Activated CD4-positive, alpha-beta T cell treated with anti-CD3 and anti-CD28 coated beads, Interleukin-2, amount 50 U/mL, for 4 hours (primary cell): ENCODE measurements around the gene ADGB.

ENCODE experiments used
- DNase-seq, 2 experiments: peaks; one replicate each; pipeline ENCODE4 v3.0.0-alpha.2; 2020

The ADGB gene

DNA sequence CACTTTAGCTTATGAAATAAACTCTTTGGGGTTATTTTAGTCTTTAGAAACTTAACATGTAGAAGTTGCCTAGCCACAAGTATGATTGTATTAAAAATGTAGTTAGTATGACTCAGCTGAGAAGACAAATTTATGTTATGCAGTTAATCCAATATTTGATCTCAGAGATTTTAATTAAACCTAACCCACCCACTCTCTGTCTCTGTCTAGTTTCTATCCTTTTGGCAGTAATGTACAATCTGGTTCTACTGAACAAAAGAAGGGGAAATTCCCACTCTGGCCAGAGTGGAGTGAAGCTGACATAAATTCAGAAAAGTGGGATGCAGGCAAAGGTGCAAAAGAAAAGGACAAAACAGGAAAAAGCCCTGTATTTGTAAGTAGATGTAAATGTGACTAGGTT is 36.4 kb downstream of the ADGB start:
- DNase-seq = no peak

DNA sequence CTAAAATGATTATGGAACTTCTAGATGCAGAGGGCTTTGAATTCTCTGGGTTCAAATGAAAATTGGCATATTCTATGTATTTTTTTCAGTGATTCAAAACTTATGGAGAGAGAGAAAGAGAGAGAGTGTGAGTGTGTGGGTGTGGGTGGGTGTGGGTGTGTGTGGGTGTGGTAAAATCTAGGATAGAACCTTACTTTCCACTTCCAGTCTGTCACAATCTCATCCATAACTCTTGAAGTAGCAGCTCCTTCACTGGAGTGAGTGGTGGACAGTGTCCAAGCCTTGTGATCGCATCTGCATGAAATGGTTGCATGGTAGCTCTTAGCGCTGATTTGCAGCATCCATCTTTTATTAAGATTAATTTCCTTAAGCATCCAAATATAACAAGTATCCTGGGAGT is 37.7 kb downstream of the ADGB start:
- DNase-seq = no peak

DNA sequence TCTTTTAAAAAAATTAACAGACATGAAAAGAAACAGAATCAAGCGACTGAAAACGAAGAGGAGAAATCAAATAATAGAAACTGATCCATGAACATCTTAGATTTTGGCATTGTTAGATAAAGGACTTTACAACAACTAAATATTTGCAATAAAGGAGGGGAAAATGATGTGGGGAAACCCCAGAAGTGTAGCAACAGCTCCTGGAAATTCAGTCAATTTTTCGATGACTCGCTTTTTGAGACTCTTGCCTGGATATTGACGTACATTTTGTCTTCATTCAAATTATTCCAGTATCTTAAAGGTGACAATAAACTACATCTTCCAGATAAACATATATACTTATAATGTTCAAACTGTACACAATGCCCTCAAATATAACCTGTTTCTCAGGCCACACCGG is 44.1 kb downstream of the ADGB start:
- DNase-seq = no peak

DNA sequence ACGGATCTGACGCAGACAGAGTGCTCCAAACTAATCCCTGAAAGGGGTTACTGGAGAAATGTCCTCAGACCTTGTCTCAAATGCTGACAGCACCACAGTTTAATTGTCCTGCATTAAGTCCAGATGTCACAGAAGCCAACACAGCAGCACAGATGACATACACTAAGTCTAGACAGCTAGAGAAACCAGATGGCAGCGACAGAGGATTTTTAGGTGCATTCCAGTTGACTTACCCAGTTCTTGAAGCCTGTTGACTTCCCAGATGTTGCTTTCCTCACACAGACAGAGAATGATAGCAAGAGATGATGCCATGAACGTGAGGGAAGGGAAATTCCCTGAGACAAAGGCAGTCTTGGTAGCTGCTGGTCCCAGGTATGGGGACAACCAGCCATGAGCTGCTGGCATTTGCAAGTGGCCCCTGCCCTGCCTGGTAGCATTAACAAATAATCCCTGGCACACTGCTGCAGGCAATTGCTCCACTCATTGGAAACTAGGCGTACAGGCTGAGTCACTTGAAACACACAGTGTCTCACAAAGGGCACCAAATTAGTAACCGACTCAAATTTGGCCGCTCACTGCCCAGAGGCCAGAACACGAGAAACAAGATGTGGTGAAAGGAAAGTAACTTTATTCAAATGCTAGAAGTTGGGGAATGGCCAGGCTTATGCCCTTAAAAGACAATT is 52.2 kb downstream of the ADGB start:
- no peak for DNase-seq

DNA sequence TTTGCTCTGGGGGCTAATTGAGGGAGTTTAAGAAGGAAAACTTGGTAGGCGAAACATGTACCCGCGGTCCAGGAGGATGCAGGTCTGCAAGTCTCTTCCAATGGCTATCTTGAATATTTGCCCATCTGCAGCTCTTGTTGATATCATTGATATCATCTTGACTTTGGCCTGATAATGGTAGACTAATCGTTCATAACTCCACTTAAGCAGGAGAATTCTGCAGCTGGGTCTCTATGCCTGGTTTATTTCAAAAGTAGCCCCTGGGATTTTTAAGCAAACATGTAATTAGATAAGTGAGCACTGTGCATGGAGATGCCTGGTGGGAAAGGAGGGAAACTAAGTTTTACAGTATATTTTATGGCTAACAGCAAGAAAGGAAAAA is 52.7 kb downstream of the ADGB start:
- DNase-seq = no peak

DNA sequence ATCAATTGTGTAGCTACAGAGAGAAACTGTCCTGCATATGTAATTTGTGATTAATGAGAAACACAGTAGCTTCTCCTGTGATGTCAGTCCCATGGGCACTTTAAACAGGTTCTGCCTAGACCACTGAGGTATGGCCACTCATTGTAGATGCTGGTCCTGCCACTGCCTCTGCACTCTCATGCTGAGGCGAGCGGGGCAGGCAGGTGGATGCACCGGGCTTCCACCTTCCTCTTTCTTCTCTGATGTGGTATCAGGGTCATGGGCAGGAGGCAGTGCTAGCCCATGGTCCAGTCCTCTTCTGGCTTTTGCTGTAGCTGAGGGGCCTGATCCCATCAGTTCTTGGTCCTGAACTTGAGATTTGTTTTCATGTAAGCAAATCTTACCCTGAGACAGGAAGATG is 58.7 kb downstream of the ADGB start:
- DNase-seq = no peak

DNA sequence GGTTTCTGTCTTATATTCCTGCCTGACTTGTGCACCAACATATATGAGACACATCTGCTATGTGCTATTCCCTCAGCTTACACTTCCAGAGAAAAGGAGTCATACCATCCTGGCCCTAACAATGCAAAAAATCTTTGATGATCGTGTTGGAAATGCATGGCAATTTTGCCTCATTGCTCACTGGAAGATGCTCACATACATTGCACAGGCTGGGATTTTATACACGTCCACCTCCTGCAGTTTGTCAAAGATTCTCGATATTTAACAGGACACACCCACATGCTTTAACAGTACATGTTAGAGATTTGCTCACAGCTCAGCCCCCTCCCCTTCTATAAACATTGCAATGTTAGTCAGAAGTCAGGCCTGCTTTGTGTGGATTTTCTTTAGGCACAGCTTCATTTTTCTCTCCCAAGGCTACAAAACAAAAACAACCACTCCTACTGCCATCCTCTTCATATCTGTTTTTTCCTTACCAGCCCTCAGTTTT is 66.1 kb downstream of the ADGB start:
- no peak for DNase-seq

DNA sequence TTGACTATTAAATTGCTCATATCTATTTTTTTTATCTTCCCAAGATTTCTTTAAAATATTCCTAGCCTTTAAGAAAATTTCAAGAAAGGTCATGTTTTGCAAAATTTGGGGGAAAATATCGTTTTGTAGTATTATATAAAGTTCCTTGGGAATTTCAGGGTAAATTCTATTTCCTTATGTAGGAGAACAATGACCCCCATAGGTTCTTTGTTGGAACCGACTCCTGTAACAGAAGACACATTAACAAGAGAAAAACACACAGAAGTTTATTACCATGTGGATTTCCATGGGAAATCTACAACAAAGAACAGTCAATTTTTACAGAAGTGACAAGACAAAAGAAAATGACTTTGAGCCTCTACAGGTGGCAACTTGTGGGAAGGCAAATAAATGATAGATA is 68.1 kb downstream of the ADGB start:
- no peak for DNase-seq

DNA sequence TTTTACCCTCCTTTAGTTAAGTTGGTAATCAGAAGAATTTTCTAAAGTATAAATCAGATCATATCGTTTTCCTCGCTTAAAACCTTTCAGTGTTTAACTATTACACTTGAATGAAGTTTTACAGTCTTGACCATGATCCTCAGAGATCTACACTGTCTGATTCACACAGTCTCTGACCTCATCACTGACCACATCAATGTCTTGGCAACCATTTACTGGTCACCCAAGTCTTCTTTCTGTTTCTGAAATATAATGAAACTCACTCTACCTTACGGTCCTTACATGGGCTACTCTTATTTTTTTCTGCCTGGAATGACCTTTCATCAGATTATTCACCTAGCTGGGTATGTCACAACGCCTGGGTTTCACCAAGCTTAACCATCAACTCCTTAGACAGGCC is 71.4 kb downstream of the ADGB start:
- no peak for DNase-seq

DNA sequence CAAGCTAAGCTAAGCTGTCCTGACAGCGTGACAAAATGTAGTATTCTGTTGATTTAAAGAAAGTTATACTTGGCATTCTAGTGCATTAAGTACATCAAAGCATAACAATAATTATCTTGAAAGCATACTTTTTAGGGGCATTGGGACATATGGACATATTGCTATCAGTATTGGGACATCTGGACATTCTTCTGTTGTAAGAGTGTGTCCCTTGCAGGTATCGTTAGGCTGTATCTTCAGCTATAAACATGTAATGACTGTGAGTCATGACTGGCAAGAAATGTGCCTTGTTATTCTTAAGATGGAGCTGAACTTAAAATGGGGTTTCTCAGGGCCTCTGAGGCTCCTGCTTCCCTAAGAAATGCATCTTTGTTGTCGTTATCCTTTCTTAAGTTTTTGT is 74.3 kb downstream of the ADGB start:
- no peak for DNase-seq

DNA sequence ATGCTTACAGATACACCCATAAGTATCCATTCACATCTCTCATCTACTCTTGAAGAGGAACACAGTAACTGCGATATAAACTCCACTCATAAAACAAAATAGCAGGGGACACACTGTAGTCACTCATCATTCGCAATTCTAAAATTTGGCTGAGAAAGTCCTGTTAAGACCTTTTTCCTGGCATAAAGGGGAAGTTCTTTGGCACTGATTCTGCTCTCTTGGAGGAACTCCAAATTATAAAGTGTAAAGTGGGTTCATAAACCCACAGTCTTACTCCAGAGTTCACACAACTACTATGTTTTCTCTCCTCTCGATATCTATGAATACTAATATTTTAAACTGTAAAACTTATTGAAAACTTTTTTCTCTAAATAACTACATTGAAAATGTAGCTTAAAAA is 80.6 kb downstream of the ADGB start:
- DNase-seq = no peak

DNA sequence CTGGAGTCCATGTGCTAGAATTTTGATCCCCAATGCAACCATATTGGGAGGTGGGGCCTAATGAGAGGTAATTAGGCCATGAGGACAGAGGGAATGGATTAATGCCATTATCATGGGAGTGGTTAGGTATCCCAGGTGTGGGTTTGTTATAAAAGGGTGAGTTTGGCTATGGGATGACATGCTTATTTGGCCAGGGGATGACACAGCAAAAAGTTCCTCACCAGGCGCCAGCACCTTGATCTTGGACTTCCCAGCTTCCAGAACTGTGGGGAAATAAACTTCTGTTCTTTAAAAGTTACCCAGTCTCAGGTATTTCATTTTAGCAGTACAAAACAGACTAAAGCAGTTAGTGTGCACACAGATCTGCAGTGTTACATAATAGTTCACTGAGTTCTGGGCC is 84.1 kb downstream of the ADGB start:
- DNase-seq = no peak

DNA sequence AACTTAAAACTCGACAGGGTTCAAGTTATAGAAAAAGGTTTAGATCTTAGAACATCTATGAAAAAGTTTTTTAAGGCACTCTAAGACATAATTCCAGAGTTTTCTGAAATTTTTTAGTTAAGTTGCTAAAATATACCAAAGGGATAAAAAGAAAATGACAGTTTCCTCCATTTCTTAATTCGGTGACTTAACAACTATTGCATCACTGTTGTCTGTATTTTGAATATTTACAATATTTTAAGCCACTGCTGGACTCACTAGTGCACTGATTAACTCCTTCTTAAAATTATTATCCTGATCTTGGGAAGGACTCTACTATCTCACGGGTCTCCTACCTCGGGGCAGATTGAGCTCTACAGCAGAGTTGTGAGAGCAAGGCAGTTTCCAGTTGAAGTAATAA is 91.0 kb downstream of the ADGB start:
- no peak for DNase-seq

DNA sequence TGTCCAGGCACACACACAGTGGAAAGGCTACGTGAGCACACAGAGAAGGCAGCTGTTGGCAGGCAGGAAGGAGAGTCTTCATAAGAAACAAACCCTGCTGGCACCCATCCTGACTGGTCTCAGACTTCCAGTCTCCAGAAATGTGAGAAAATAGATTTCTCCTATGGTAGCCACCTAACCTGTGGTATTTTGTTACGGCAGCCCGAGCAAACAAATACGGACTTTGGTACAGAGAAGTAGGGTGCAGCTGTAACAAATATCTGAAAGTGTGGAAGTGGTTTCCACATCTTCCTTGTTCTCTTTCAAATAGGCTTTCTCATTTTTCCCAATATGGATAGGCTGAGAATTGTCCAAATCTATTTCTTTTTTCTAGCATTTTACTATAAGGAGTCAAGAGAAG is 94.6 kb downstream of the ADGB start:
- no peak for DNase-seq

DNA sequence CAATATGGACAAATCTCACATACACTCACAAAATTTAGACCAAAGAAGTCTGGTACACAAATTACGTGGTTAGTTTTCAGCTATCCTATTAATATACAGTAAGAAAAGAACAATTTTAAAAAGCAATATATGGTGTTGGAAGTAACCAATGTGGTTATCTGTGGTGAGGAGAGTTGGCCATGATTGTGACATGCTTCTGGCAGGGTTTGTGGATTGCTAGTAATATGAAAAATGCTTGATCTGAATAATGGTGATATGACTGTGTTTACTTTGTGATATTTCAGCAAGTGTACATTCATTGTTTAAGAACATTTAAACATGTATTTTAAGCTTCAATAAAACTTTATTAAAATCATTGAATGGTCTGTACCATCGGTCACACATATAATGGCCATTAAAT is 99.1 kb downstream of the ADGB start:
- DNase-seq = no peak

DNA sequence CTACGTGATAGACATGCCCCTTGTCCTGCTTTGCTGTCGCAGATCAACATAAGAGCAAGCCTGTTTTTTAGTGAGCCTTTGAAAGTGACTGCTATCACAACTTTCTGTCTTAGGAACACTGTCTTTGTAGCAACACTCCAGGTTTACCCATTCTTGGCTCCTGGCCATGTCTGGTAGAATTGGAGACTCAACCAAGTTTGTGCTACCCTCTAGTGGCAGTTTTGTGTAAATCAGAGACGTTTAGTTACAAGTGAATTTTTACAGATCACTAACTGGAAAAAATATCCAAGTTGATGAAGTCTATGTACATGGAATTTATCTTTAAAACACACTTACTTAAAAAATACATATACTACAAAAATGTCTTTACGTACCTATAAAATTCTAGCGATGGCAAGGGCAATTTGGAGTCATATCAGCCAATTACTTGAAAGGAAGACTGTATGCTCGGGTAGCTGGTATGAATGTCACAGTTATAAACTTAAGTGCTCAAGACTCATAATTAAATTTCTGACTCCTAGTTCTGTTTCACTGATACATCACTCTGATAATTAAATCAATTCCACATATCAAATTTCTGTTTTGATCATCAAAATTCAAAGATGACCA is 101.4 kb downstream of the ADGB start:
- peak; percentile 4 to 7 for DNase-seq

DNA sequence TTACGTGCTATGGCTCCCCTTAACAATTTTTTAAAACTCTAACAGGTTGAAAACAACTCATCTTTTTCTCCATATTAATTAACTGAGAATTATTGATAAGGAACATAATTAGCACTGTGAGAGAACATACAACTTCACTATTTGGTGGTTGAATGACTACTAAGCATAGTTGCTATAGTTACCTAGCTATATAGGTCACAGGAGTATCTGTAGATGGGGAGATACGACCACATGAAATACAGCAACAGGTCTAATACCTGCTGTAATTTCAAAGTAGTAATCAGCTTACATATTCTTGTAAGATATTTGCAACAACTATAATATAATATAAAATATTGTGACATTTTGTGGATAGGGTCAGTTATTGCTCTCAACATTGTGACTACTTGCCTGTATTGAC is 102.9 kb downstream of the ADGB start:
- no peak for DNase-seq

DNA sequence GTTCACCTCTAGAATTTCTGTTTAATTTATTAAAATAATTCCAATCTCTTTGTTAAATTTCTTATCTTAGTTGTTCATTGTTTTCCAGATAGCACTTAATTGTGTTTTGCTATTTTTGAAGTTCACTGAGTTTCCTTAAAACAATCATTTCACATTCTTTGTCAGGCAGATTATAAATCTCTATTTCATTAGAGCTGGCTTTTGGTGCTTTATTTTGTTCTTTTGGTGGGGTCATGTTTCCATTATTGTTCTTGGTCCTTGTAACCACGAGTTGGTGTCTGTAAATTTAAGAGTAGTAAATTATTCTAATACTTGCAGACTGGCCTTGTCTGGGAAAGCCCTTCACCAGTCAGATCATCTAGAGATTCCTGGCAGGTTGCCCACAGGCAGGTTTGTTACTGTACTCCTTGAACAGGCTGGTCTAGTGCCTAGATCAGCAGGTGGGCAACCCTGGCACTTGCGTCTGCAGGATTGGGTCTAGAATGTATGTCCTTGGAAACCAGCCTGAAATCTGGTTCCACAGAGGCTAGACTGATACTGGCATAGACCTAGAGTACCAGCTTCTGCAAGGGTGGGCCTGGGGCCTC is 110.4 kb downstream of the ADGB start:
- no peak for DNase-seq

DNA sequence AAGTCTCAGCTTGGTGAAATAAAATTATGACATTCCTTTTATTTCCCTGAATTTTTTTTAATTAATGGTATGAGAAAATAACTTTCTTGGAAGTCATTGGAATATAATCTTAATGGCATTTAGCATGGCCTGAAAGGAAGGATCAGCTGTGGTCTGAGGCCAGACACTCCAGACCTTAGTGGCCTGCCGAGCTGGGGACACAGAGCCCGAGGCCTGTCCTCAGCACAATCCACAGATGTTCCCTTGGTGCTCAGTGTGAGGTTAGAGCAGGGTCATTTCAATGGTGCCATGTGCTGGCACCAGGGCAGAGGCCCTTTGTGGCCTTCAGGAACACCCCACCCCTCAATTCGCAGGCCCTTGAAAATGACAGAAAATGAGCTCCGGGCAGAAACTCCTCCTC is 120.6 kb downstream of the ADGB start:
- no peak for DNase-seq

DNA sequence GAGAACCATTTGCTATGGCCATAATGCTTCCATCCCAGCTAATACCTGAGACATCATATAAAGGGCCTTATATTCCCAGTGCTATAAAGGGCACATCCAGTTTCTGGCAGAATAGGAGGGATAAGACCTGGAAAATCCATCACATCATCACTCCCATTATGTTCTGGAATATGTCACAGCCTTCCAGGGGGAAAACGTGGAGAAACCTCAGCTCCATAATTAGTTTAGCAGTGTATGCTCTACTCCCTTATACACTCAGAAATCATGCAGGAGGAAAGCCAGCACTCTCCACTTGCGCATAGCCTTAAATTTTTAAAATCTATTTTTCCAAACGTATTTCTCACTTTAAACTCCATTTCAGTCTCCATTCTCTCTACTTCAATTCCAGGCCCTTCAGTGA is 140.9 kb downstream of the ADGB start:
- no peak for DNase-seq

DNA sequence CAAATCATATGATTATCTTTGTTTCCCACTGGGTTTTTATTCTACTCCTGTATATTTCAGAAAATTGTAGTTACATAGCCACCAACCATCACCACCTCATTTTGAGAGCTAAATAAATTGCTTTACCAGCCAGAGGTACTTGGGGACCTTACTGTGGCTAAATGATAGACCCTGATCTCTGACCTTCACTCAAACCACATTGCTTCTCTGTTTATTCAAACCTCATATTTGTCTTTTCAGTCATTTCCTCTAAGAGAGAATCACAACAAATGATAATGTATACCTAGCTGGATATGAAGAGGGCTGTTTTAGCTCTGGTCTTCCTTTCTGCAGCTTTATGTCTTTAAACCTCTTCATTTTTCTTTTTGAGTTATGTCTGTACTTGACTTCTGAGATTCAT is 142.8 kb downstream of the ADGB start:
- DNase-seq = no peak

DNA sequence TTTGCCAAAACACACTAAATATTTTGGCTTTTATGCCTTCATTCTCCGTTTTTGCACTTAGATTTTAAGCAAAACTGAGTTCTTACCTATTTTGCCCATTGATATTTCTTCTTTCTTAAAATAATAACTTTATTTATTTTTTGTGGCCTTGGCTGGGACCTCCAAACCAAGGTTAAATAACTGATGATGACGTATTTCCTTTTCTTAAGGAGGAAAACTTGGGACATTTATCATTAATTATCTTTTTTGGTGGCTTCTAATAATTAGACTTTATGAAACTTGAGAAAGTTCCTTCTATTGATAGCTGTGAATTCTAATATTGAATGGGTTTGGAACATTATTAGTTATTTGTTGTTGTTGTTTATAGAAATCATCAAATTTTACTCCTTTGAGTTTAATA is 154.5 kb downstream of the ADGB start:
- DNase-seq = no peak

DNA sequence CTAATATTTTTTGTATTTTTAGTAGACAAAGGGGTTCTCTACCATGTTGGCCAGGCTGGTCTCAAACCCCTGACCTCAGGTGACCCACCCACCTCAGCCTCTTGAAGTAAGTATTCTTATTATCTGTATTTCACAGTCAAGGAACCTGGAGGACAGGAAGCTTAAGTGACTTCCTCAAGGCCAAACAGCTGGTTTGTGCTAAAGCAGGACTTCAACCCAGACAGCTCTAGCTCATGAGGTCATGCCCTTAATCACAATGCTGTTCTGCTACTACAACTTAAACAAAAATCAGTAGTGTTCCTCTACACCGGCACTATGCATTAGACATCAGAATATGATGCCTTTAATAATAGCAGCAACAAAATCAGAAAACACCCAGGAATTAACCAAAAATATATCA is 168.9 kb downstream of the ADGB start:
- DNase-seq = no peak

DNA sequence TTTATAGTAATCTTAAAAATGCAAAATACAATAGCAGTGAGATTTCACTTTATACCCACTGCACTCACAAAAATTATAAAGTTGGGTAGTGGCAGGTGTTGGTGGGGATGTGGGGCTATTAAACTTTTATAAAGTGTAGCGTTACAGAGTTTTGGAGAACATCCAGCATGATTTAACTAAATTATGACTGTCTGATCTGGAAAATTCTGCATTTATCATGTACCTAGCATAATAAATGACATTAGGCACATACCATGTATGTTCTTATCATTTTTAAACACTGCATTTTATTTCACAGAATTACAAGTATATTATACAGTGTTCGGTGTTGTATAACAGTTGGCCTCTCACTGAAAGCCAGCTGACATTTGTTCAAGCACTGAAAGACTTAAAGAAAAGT is 169.9 kb downstream of the ADGB start:
- DNase-seq = no peak
